CD4-positive, CD25-positive, alpha-beta regulatory T cell (primary cell): Measurements from ENCODE around the gene FAM221A. TPM values are rescaled to one million over a fixed set of nuclear protein-coding genes. Genes with fewer than 3 reads are reported as not detected.

Experiments
- polyA plus RNA-seq, 4 donors: library from polyadenylated mRNA; unstranded; fragments of 300-500 nt; fragmentation: Illumina TruSeq; gene quantifications; one replicate each; pipeline ENCODE4 v1.2.3, GENCODE V29; 2021
- total RNA-seq: library from RNA; stranded (reverse); gene quantifications from one replicate; pipeline ENCODE4 v1.2.3, GENCODE V29; 2022

FAM221A gene
- total and polyA plus RNA-seq, 5 donors from 2014 or later, result 3.1 to 9.0 (median 4.8) TPM

Other genes starting within 250 kb of the FAM221A start
- 1.7 TPM for gene IGF2BP3, start 209.7 kb upstream of the FAM221A start, total RNA-seq
- gene IGF2BP3, start 209.7 kb upstream of the FAM221A start, polyA plus RNA-seq, result not detected
- 292 TPM for gene TRA2A, start 148.2 kb upstream of the FAM221A start, total RNA-seq
- gene TRA2A, start 148.2 kb upstream of the FAM221A start, polyA plus RNA-seq, result 10 to 100 TPM; 32.6 to 71.6 (median 51.0) TPM
- 14.0 TPM for gene CCDC126, start 82.8 kb upstream of the FAM221A start, total RNA-seq
- gene CCDC126, start 82.8 kb upstream of the FAM221A start, polyA plus RNA-seq, result 10 to 100 TPM; 17.9 to 25.0 (median 22.2) TPM
- 0.44 TPM for gene STK31, start 30.0 kb downstream of the FAM221A start, total RNA-seq
- gene STK31, start 30.0 kb downstream of the FAM221A start, polyA plus RNA-seq, result under 1 TPM in 1 of 4 donors, not detected in 3; 0.11 TPM